ENCODE results near the gene PIBF1.

GRCh38 chr13:72931311-72931710 is 149.4 kb downstream of the PIBF1 start:
- TF ChIP-seq ZNF217 (IDR thresholded peaks at IDR 0.05), result no peak
- no peak for TF ChIP-seq EGR1 (IDR thresholded peaks at IDR 0.05; ENCODE audit: borderline replicate concordance in 1 of 2, low read depth in 2 of 2, low read length in 2 of 2)
- TF ChIP-seq HCFC1 (IDR thresholded peaks at IDR 0.05; ENCODE audit: low read length), result no peak
- TF ChIP-seq SMC3 (IDR thresholded peaks at IDR 0.05; ENCODE audit: borderline replicate concordance, low read length), result no peak
- no peak for TF ChIP-seq RAD21 (IDR thresholded peaks at IDR 0.05; ENCODE audit: insufficient read depth, low read depth, low read length)
- TF ChIP-seq POLR2AphosphoS5 (IDR thresholded peaks at IDR 0.05; ENCODE audit: low read length), result no peak
- TF ChIP-seq CTCF (IDR thresholded peaks at IDR 0.05 in 2 of 3, conservative IDR thresholded peaks at IDR 0.05 in 1 of 3; ENCODE audit: control insufficient read depth in 2 of 3, extremely low read depth in 1 of 3, insufficient read depth in 1 of 3, low read depth in 3 of 3, low read length in 3 of 3), result no peak
- no peak for TF ChIP-seq FOXM1 (IDR thresholded peaks at IDR 0.05; ENCODE audit: low read depth, low read length)
- TF ChIP-seq EED (IDR thresholded peaks at IDR 0.05; ENCODE audit: low read depth), result no peak
- no peak for TF ChIP-seq POLR2A (IDR thresholded peaks at IDR 0.05; ENCODE audit: low read depth, low read length)
- TF ChIP-seq CHD2 (IDR thresholded peaks at IDR 0.05; ENCODE audit: borderline replicate concordance, low read depth, low read length), result no peak
- TF ChIP-seq CREB1 (IDR thresholded peaks at IDR 0.05; ENCODE audit: low read depth), result no peak

Data from GM12878 (cell line).